ENCODE measurements around the gene ZNF574.

- TF ChIP-seq CTCF (IDR thresholded peaks at IDR 0.05) (no peak), POLR2A (IDR thresholded peaks at IDR 0.05) (no peak)
Measured at GRCh38 chr19:42090672-42091071, 14.7 kb downstream of the ZNF574 start.
